ENCODE measurements around the gene MYH14.

DNA sequence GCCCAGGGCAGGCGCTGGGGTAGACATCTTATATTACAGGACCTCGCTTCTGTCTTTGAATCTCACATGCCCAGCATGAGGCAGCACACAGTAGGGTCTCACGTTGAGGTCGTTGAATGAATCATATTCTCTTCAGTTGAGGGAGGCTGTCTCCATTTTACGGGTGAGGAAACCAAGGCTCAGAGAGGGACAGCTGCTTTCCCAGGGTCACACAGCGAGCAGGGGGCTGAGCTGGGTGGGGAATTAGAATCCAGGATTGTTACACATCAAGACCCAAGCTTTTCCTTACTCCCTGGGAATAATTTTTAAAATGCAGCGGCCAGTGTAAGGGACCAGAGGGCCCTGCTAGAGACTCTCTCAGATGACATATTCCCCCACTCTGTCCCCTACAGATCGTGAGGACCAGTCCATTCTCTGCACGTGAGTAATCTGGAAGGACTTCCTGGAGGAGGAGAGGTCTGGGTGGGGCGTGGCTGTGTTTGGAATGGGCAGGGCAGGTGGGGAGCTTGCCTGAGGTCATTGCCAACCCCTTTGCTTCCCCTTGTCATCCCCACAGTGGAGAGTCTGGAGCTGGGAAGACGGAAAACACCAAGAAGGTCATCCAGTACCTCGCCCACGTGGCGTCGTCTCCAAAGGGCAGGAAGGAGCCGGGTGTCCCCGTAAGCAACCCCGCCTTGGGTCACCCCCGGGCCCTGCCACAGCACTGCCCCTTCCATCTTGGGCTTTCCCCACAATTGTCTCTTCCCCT is 19.4 kb downstream of the MYH14 start:
- TF ChIP-seq EZH2 (IDR thresholded peaks at IDR 0.05; ENCODE audit: borderline replicate concordance) (no peak), EZH2phosphoT487 (IDR thresholded peaks at IDR 0.05; ENCODE audit: low read depth, severe bottlenecking, unreplicated experiment) (no peak)
- TF ChIP-seq, protein P1, sequence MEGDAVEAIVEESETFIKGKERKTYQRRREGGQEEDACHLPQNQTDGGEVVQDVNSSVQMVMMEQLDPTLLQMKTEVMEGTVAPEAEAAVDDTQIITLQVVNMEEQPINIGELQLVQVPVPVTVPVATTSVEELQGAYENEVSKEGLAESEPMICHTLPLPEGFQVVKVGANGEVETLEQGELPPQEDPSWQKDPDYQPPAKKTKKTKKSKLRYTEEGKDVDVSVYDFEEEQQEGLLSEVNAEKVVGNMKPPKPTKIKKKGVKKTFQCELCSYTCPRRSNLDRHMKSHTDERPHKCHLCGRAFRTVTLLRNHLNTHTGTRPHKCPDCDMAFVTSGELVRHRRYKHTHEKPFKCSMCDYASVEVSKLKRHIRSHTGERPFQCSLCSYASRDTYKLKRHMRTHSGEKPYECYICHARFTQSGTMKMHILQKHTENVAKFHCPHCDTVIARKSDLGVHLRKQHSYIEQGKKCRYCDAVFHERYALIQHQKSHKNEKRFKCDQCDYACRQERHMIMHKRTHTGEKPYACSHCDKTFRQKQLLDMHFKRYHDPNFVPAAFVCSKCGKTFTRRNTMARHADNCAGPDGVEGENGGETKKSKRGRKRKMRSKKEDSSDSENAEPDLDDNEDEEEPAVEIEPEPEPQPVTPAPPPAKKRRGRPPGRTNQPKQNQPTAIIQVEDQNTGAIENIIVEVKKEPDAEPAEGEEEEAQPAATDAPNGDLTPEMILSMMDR (IDR thresholded peaks at IDR 0.05; ENCODE audit: poor library complexity) = no peak
